ENCODE results near the gene OMD. TPM values are rescaled to one million over a fixed set of nuclear protein-coding genes. Genes with fewer than 3 reads are reported as not detected.

The OMD gene
- total RNA-seq, 2 experiments from 2014 or later: not detected

DNA sequence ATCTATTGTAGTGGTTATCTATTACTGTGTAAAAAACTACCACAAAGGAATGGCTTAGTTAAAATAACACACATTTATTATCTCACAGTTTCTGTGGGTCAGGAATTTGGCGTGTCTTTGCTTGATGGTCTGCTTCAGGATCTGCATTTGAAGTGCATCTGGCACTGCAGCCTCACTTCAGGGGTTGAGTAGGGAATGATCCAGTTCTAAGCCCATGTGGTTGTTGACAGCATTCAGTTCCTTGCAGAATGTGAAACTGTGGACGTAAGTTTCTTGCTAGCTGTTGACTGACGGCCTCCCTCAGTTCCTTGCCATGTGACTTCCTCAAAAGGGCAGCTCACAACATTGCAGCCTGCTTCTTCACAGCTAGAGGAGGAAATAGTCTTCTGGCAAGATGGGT lies 17.8 kb downstream of the OMD start:
- Mint-ChIP-seq H3K4me1 (ENCODE audit: low read depth) (peaks cover 29% of the 10 kb centered on the region), H3K9me3 (no peaks in the 10 kb centered on the region), H3K27ac (peak overlapping the region; percentile 79), H3K4me3 (peak overlapping the region; percentile 18), H3K27me3 (no peaks in the 10 kb centered on the region), H3K36me3 (ENCODE audit: low read depth) (peaks cover 2% of the 10 kb centered on the region)
- intact Hi-C loops (cut with micrococcal nuclease): no loop called here
- ChIA-PET CTCF (no interaction called here), POLR2A (no interaction called here)
- TF ChIP-seq, protein P1, sequence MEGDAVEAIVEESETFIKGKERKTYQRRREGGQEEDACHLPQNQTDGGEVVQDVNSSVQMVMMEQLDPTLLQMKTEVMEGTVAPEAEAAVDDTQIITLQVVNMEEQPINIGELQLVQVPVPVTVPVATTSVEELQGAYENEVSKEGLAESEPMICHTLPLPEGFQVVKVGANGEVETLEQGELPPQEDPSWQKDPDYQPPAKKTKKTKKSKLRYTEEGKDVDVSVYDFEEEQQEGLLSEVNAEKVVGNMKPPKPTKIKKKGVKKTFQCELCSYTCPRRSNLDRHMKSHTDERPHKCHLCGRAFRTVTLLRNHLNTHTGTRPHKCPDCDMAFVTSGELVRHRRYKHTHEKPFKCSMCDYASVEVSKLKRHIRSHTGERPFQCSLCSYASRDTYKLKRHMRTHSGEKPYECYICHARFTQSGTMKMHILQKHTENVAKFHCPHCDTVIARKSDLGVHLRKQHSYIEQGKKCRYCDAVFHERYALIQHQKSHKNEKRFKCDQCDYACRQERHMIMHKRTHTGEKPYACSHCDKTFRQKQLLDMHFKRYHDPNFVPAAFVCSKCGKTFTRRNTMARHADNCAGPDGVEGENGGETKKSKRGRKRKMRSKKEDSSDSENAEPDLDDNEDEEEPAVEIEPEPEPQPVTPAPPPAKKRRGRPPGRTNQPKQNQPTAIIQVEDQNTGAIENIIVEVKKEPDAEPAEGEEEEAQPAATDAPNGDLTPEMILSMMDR (IDR thresholded peaks at IDR 0.05): no peak
- peak; percentile 88 for ATAC-seq
- DNase-seq: peak; percentile 45

DNA sequence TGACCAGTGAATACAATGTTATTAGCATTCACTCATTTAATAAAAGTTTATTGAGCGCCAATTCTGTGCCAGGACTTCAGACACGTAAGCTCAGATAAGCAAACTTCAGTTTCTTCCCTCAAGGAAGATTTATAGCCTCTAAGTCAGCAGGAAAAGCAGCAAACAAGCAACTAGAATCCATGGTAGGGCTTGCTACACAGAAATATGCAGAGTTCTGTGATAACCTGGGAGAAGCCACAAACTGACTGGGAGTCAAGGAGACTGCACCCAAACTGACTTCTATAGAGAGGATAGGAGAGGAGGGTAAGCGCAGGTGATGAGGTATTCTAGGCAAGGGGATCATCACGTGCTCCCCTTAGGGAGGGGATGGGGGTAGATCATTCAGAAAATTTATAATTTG lies 18.5 kb downstream of the OMD start:
- Mint-ChIP-seq H3K27ac (no peak overlapping the region), H3K4me3 (no peak overlapping the region)
- CTCF ChIA-PET: no interaction called here

DNA sequence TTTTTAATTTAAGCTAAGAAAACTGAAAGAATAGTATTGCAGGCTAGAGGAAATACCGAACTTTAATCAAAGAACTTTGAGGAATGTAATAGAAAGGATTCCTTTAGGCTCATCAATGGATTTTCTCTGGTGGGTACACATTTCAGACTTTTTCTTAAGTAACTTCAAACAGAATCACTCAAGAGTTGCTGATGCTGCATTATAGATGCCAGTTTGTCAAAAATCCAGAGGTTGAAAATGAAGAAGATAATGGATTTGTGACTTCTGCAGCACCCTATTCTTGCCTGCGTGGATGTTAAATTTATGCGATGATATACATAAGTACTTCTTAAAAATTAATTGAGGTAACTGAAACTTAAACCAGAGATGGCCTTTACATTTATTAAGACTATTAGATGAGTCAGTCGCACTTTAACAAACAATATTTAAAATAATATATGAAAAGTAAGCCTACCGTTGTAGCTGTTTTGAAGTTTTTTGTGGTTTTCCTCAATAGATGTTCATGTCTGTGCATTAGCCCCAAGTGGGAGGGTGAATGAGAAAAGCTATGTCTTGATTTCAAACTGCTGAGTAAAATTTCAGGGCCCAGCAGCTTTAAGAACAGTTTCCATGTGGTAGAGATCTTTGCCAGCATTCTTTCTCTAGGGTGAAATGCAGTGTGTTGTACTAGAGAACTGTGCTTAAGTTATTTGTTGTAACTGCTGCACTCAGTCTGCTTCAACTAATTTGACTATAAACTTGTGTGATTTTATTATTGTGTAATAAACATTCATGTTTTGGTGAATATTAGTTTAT lies 20.0 kb downstream of the OMD start, which contains the start of gene OGN:
TSS of gene OGN (minus strand) at position 537 of the 795 bp plus-strand sequence. CDS start 1,171 bp downstream, outside the sequence.
- DNase-seq (no peak), ATAC-seq (no peak)
- Mint-ChIP-seq H3K4me1 (ENCODE audit: low read depth) (peaks cover 29% of the 10 kb centered on the region), H3K9me3 (no peaks in the 10 kb centered on the region), H3K27me3 (no peaks in the 10 kb centered on the region), H3K4me3 (no peak within 1 kb of the TSS), H3K36me3 (ENCODE audit: low read depth) (peaks cover 2% of the 10 kb centered on the region), H3K27ac (no peak within 1 kb of the TSS)
- CTCF ChIA-PET: no interaction called here
- TF ChIP-seq, protein P1 (IDR thresholded peaks at IDR 0.05): no peak
- intact Hi-C loops (cut with micrococcal nuclease): no loop called here
- POLR2A ChIA-PET: no interaction called here

More for the DNA sequence above, 18.5 kb downstream of the OMD start:
- no peak for ATAC-seq
- POLR2A ChIA-PET: no interaction called here
- intact Hi-C loops (cut with micrococcal nuclease): no loop called here
- Mint-ChIP-seq H3K27me3 (no peaks in the 10 kb centered on the region), H3K4me1 (ENCODE audit: low read depth) (peaks cover 29% of the 10 kb centered on the region), H3K36me3 (ENCODE audit: low read depth) (peaks cover 2% of the 10 kb centered on the region), H3K9me3 (no peaks in the 10 kb centered on the region)
- no peak for DNase-seq
- TF ChIP-seq, protein P1 (IDR thresholded peaks at IDR 0.05): no peak

DNA sequence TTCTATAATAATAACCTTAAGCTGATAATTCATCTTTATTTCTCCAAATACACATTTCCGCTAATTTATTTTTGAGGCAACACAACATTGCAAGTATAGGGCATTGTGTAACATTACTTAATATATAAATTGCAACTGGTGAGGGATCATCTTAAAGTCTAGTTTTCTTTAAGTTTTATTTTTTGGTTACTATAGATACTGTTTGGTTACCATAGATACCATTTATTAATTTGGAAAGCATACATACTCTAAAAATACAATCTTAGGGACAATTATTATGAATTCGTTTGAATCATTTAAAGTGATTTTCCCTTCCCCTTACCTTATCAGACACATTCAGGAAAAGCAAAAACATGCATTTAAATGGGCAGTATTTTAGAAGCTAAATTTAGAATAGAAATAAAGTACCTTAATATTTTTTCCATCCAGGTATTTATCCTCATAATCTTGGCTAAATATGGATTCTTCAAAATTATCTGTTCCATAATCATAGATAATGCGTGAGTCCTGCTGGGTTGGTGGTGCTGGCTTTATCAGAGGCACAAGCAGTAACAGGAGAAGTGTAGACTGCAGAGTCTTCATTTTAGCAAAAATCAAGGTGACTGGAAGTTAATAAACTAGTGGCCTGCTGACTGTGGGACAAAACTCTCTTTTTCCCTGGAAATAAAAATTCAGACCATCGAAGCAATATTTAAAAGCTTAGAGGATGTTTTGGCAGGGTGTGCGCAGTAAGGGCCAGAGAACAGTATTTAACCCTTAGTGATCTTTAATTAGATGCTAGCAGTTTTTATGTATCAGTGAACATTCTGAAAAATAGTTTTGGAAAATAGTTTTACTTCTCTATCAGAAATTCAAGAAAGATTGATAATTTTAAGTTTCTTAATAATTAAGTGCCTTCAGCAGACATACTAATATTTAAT lies 21.2 kb downstream of the OMD start:
- intact Hi-C loops (cut with micrococcal nuclease): no loop called here
- ATAC-seq (no peak), DNase-seq (no peak)
- peaks cover 2% of the 10 kb centered on the region for H3K36me3 Mint-ChIP-seq (ENCODE audit: low read depth)
- H3K4me1 Mint-ChIP-seq (ENCODE audit: low read depth): peaks cover 29% of the 10 kb centered on the region
- CTCF ChIA-PET: no interaction called here
- TF ChIP-seq, protein P1 (IDR thresholded peaks at IDR 0.05): no peak
- no peaks in the 10 kb centered on the region for H3K27me3 Mint-ChIP-seq
- no peak overlapping the region for H3K4me3 Mint-ChIP-seq
- H3K27ac Mint-ChIP-seq: no peak overlapping the region
- POLR2A ChIA-PET: no interaction called here
- no peaks in the 10 kb centered on the region for H3K9me3 Mint-ChIP-seq

DNA sequence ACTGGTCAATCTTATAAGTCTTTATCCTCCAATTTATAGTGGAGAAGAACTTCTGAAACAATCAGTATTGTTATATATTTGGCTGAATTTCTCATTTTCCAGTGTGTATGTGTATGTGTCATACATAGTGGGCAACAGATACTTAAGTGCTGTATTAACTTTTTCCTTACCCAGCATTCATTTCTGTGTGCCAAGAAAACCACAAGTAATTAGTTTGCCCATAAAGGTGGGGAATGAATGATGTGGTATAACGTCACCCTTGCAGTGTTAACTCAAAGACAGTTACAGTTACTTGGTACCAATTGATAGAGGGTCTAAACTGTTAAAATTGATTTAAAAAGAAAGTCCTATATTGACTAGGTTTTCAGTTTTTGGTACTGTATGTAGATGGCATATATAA lies 21.9 kb downstream of the OMD start:
- TF ChIP-seq, protein P1 (IDR thresholded peaks at IDR 0.05): no peak

More for the DNA sequence above, 21.9 kb downstream of the OMD start:
- no peak overlapping the region for H3K4me3 Mint-ChIP-seq
- no peak overlapping the region for H3K27ac Mint-ChIP-seq
- POLR2A ChIA-PET: no interaction called here
- H3K4me1 Mint-ChIP-seq (ENCODE audit: low read depth): peaks cover 29% of the 10 kb centered on the region
- CTCF ChIA-PET: no interaction called here
- H3K36me3 Mint-ChIP-seq (ENCODE audit: low read depth): peaks cover 2% of the 10 kb centered on the region
- DNase-seq (no peak), ATAC-seq (peak; percentile 47)
- intact Hi-C loops (cut with micrococcal nuclease): no loop called here
- no peaks in the 10 kb centered on the region for H3K9me3 Mint-ChIP-seq
- H3K27me3 Mint-ChIP-seq: no peaks in the 10 kb centered on the region

Data from activated CD8-positive, alpha-beta T cell treated with anti-CD3 and anti-CD28 coated beads for 36 hours (primary cell).